Prostate gland (tissue), 2 donors: ENCODE measurements around the gene NPIPA5.
"Not testable (repeated sequence)": the region's sequence is repeated elsewhere in the genome, so short reads cannot be mapped to it uniquely, and the experiment has no call there.

Experiments
- CTCF ChIP-seq, 4 experiments: fragments of 200-600 bp in 2 of 4; fragments of 450-650 bp in 2 of 4; sonication (generic) in 2 of 4; IDR thresholded peaks; 1 replicate in 3 of 4; 2 replicates in 1 of 4; pipeline ENCODE4 v1.5.1; 2016 to 2019; ENCODE audit warnings: antibody characterized with exemption in 4 of 4, mild to moderate bottlenecking in 2 of 4, moderate library complexity in 2 of 4
- POLR2A ChIP-seq: fragments of 450-650 bp; IDR thresholded peaks from one replicate; pipeline ENCODE4 v1.6.1; 2016; ENCODE audit warnings: antibody characterized with exemption, mild to moderate bottlenecking
- POLR2AphosphoS5 ChIP-seq: sonication (generic); formaldehyde crosslinking; IDR thresholded peaks from one replicate; pipeline ENCODE4 v1.6.1; 2017; ENCODE audit warnings: antibody characterized with exemption

- TF ChIP-seq CTCF (IDR thresholded peaks at IDR 0.05); POLR2A; POLR2AphosphoS5: not testable (repeated sequence)
Measured at GRCh38 chr16:15342337-15342736, 35.8 kb downstream of the NPIPA5 start.
